Measurements from ENCODE around the gene MAPK14.

- TF ChIP-seq EZH2 (IDR thresholded peaks at IDR 0.05; ENCODE audit: insufficient read depth, poor library complexity, severe bottlenecking) (no peak), EZH2phosphoT487 (IDR thresholded peaks at IDR 0.05; ENCODE audit: insufficient read depth, low read depth) (no peak)
Measured at GRCh38 chr6:36118550-36119107, 91.0 kb downstream of the MAPK14 start.

Measured in GM23248 (cell line).